ENCODE results near the gene URGCP.

DNA sequence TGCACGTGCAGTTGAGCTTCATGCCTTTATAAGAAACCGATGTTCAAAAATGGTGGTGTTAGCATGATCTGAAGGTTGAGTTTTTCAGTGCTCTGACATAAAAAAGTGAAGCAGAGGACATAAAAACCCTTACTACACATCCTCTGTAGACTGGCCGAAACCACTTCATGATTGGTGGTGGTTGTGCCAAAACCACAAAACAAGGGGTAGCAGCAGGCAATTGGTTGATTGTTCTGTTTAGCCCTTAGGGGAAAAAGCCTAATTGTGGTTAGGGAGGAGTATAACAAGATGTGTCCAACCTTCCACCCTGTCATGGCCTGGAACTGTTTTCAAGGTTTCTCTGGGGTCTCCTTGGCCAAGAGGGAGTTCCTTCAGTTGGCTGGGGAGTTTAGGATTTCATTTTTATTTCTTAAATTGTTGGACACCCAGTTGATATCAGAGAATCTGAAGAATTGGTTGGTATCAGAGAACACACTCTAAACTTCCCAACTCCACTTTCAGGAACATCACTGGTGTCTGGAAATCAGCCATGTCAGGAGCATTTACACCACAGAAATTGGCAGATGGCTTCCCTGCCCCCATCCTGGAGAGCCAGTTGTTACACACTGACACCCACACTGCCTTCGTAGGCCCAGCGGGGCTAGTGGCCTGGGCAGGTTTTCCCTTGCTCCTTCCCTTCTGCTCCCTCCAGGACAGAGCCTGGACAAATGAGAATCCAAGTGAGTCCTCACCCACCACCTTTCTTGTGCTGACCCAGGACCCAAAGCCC is 55.9 kb downstream of the URGCP start:
- TF ChIP-seq POLR2A (IDR thresholded peaks at IDR 0.05) = no peak
- TF ChIP-seq CTCF (IDR thresholded peaks at IDR 0.05) = no peak
- TF ChIP-seq EP300 (IDR thresholded peaks at IDR 0.05) = no peak
